ENCODE results near the gene ENO4.

ENO4 gene

GRCh38 chr10:116917481-116917880 lies 68.2 kb downstream of the ENO4 start:
- Histone ChIP-seq H3K27me3 (ENCODE audit: control insufficient read depth, insufficient read depth, low read length) (no peaks in the 10 kb centered on the region), H3K4me1 (ENCODE audit: control insufficient read depth, insufficient read depth, low read length) (peaks cover 9% of the 10 kb centered on the region; the same call in 1 of the 2 replicates), H3K9ac (ENCODE audit: low read depth, low read length) (no peak overlapping the region), H3K36me3 (ENCODE audit: control insufficient read depth, insufficient read depth, low read length) (peaks cover 18% of the 10 kb centered on the region), H3K4me3 (ENCODE audit: low read depth, low read length) (no peak overlapping the region), H3K27ac (ENCODE audit: low read depth, low read length) (no peak overlapping the region), H3K9me3 (ENCODE audit: control insufficient read depth, insufficient read depth, low read length) (no peaks in the 10 kb centered on the region)

DNA sequence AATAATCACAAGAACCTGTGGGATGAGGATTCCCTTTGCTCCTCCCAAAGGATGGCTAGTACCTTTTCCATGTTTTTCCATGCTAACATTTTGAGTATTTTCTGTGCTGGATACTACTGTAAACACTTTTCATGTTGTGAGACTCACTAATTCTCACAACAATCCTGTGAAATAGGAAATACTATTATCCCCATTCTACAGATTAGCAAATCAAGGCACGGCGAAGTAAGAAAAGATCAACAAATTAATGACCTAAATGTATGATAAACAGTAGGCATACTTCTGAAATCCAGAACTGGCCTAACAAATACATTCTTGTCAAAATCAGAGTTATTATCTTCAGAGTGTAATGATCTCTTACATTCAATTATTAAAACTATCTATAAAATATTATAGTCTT lies 69.3 kb downstream of the ENO4 start:
- H3K4me1 ChIP-seq (ENCODE audit: control insufficient read depth, insufficient read depth, low read length), result peaks cover 9% of the 10 kb centered on the region; the same call in 1 of the 2 replicates
- peaks cover 18% of the 10 kb centered on the region for H3K36me3 ChIP-seq (ENCODE audit: control insufficient read depth, insufficient read depth, low read length)
- no peaks in the 10 kb centered on the region for H3K9me3 ChIP-seq (ENCODE audit: control insufficient read depth, insufficient read depth, low read length)
- no peaks in the 10 kb centered on the region for H3K27me3 ChIP-seq (ENCODE audit: control insufficient read depth, insufficient read depth, low read length)
- H3K27ac ChIP-seq (ENCODE audit: low read depth, low read length), result no peak overlapping the region
- H3K9ac ChIP-seq (ENCODE audit: low read depth, low read length), result no peak overlapping the region
- H3K4me3 ChIP-seq (ENCODE audit: low read depth, low read length), result no peak overlapping the region

GRCh38 chr10:116919164-116919563 lies 69.9 kb downstream of the ENO4 start:
- Histone ChIP-seq H3K27me3 (ENCODE audit: control insufficient read depth, insufficient read depth, low read length) (no peaks in the 10 kb centered on the region), H3K9me3 (ENCODE audit: control insufficient read depth, insufficient read depth, low read length) (no peaks in the 10 kb centered on the region), H3K27ac (ENCODE audit: low read depth, low read length) (no peak overlapping the region), H3K36me3 (ENCODE audit: control insufficient read depth, insufficient read depth, low read length) (peaks cover 18% of the 10 kb centered on the region), H3K9ac (ENCODE audit: low read depth, low read length) (no peak overlapping the region), H3K4me3 (ENCODE audit: low read depth, low read length) (no peak overlapping the region), H3K4me1 (ENCODE audit: control insufficient read depth, insufficient read depth, low read length) (peaks cover 9% of the 10 kb centered on the region; the same call in 1 of the 2 replicates)

- Histone ChIP-seq H3K36me3 (ENCODE audit: control insufficient read depth, insufficient read depth, low read length) (peaks cover 14% of the 10 kb centered on the region; the same call in 1 of the 2 replicates), H3K4me3 (ENCODE audit: low read depth, low read length) (no peak overlapping the region)
Observed at GRCh38 chr10:116919706-116920105, 70.4 kb downstream of the ENO4 start.

GRCh38 chr10:116925056-116925455 lies 75.8 kb downstream of the ENO4 start:
- no peaks in the 10 kb centered on the region for H3K9me3 ChIP-seq (ENCODE audit: control insufficient read depth, insufficient read depth, low read length)
- peaks cover 13% of the 10 kb centered on the region; the same call in 1 of the 2 replicates for H3K36me3 ChIP-seq (ENCODE audit: control insufficient read depth, insufficient read depth, low read length)
- no peak overlapping the region for H3K27ac ChIP-seq (ENCODE audit: low read depth, low read length)
- H3K9ac ChIP-seq (ENCODE audit: low read depth, low read length), result no peak overlapping the region
- no peaks in the 10 kb centered on the region for H3K27me3 ChIP-seq (ENCODE audit: control insufficient read depth, insufficient read depth, low read length)
- peaks cover 9% of the 10 kb centered on the region; the same call in 1 of the 2 replicates for H3K4me1 ChIP-seq (ENCODE audit: control insufficient read depth, insufficient read depth, low read length)
- H3K4me3 ChIP-seq (ENCODE audit: low read depth, low read length), result no peak overlapping the region

More at GRCh38 chr10:116919706-116920105, 70.4 kb downstream of the ENO4 start:
- no peak overlapping the region for H3K9ac ChIP-seq (ENCODE audit: low read depth, low read length)
- H3K27ac ChIP-seq (ENCODE audit: low read depth, low read length), result no peak overlapping the region
- H3K9me3 ChIP-seq (ENCODE audit: control insufficient read depth, insufficient read depth, low read length), result no peaks in the 10 kb centered on the region
- no peaks in the 10 kb centered on the region for H3K27me3 ChIP-seq (ENCODE audit: control insufficient read depth, insufficient read depth, low read length)
- H3K4me1 ChIP-seq (ENCODE audit: control insufficient read depth, insufficient read depth, low read length), result peaks cover 9% of the 10 kb centered on the region; the same call in 1 of the 2 replicates

DNA sequence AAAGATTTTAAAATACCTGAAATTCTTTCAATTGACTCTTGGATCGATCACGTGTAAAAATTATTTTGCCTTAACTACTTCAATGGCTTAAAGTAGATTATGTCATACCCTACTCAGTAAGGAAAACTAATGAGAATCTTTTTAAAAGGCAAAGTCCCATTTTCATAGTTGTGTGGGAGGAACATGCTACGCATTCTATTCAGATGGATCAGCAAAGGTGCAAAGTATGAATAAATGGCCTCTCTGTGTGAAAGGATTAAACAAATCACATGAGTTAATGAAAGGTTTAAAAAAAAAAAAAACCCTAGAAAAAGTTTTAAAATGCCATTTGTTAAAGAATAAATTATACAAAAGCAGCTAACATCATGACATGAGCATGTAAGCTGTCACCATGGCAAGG lies 77.1 kb downstream of the ENO4 start:
- H3K9ac ChIP-seq (ENCODE audit: low read depth, low read length), result no peak overlapping the region
- peaks cover 8% of the 10 kb centered on the region; the same call in 1 of the 2 replicates for H3K36me3 ChIP-seq (ENCODE audit: control insufficient read depth, insufficient read depth, low read length)
- H3K27ac ChIP-seq (ENCODE audit: low read depth, low read length), result no peak overlapping the region
- no peaks in the 10 kb centered on the region for H3K9me3 ChIP-seq (ENCODE audit: control insufficient read depth, insufficient read depth, low read length)
- H3K27me3 ChIP-seq (ENCODE audit: control insufficient read depth, insufficient read depth, low read length), result no peaks in the 10 kb centered on the region
- H3K4me3 ChIP-seq (ENCODE audit: low read depth, low read length), result no peak overlapping the region
- peaks cover 9% of the 10 kb centered on the region; the same call in 1 of the 2 replicates for H3K4me1 ChIP-seq (ENCODE audit: control insufficient read depth, insufficient read depth, low read length)

DNA sequence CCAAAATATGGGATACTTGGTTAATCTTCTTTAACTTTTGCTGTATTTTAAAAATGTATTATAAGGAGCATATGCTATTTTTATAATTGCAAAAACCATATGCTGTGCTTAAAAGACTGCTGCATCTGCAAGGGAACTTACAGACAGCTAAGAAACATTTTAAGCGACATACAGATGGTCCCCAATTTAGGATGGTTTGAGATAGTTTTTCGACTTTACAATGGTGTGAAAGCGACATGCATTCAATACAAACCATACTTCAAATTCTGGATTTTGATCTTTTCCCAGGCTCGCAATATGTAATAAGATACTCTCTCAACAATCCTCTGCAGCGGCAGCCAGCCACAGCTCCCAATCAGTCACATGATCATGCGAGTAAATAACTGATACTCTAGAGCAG lies 82.5 kb downstream of the ENO4 start:
- no peak overlapping the region for H3K27ac ChIP-seq (ENCODE audit: low read depth, low read length)
- peaks cover 12% of the 10 kb centered on the region; the same call in 1 of the 2 replicates for H3K36me3 ChIP-seq (ENCODE audit: control insufficient read depth, insufficient read depth, low read length)
- H3K27me3 ChIP-seq (ENCODE audit: control insufficient read depth, insufficient read depth, low read length), result no peaks in the 10 kb centered on the region
- H3K4me1 ChIP-seq (ENCODE audit: control insufficient read depth, insufficient read depth, low read length), result 0 out of 2 replicates have a peak, but pooled peaks cover under 1% of the 10 kb centered on the region
- no peaks in the 10 kb centered on the region for H3K9me3 ChIP-seq (ENCODE audit: control insufficient read depth, insufficient read depth, low read length)
- no peak overlapping the region for H3K4me3 ChIP-seq (ENCODE audit: low read depth, low read length)
- no peak overlapping the region for H3K9ac ChIP-seq (ENCODE audit: low read depth, low read length)

Measured in HUES48 (cell line).